Measurements from ENCODE around the gene MRTFA.

MRTFA gene

DNA sequence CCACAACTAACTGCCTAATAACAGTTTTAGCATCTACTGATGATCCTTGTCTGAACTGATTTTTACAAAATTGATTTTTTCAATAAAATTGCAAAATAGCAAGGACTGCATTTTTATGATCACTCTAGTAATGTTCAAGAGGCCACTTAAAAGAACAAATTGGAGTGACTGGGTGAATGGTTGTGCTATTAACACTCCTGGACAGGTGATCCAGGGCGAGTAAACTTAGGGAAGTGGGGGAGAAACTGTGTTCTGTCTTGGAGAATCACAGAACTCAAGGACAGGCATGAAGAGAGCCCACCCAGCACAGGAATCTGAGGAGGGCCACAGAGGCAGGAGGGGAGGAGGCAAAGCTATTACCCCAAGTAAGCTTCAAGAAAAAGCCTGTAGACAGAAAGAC is 190.3 kb downstream of the MRTFA start:
- Histone ChIP-seq H3K9ac (ENCODE audit: low read depth, low read length) (no peak overlapping the region), H3K27ac (ENCODE audit: low read depth, low read length) (no peak overlapping the region), H3K27me3 (ENCODE audit: control insufficient read depth, insufficient read depth, low read length) (no peaks in the 10 kb centered on the region), H3K9me3 (ENCODE audit: control insufficient read depth, insufficient read depth, low read length) (no peaks in the 10 kb centered on the region), H3K36me3 (ENCODE audit: control insufficient read depth, insufficient read depth, low read length) (no peaks in the 10 kb centered on the region), H3K4me1 (ENCODE audit: control insufficient read depth, insufficient read depth, low read length) (peaks cover 11% of the 10 kb centered on the region; the same call in 1 of the 2 replicates), H3K4me3 (ENCODE audit: low read depth, low read length) (no peak overlapping the region)

GRCh38 chr22:40444178-40444831 is 192.2 kb downstream of the MRTFA start:
- no peak overlapping the region for H3K27ac ChIP-seq (ENCODE audit: low read depth, low read length)
- H3K4me3 ChIP-seq (ENCODE audit: low read depth, low read length) = no peak overlapping the region
- no peak overlapping the region for H3K9ac ChIP-seq (ENCODE audit: low read depth, low read length)
- H3K36me3 ChIP-seq (ENCODE audit: control insufficient read depth, insufficient read depth, low read length) = no peaks in the 10 kb centered on the region
- no peaks in the 10 kb centered on the region for H3K9me3 ChIP-seq (ENCODE audit: control insufficient read depth, insufficient read depth, low read length)
- H3K27me3 ChIP-seq (ENCODE audit: control insufficient read depth, insufficient read depth, low read length) = no peaks in the 10 kb centered on the region
- H3K4me1 ChIP-seq (ENCODE audit: control insufficient read depth, insufficient read depth, low read length) = peaks cover 3% of the 10 kb centered on the region; the same call in 1 of the 2 replicates

DNA sequence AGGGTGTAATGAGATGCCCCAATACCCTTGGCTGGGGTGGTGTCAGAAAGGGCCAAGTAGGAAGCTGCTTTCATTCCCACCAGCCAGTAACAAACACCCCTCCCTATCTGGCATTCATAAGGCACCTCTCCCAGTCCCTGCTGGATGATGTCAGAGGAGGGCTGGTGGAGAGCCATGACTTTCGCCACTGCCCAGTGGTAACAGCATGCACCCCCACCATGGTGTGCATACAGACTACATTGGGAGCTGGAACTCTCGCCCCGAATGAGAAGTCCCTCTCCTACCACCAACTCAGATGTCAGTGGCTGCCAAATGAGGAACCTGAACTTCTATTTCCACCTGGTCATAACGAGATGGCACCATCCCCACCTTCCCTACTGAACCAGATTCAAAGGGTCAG is 192.8 kb downstream of the MRTFA start:
- no peaks in the 10 kb centered on the region for H3K36me3 ChIP-seq (ENCODE audit: control insufficient read depth, insufficient read depth, low read length)
- no peaks in the 10 kb centered on the region for H3K27me3 ChIP-seq (ENCODE audit: control insufficient read depth, insufficient read depth, low read length)
- H3K27ac ChIP-seq (ENCODE audit: low read depth, low read length) = no peak overlapping the region

DNA sequence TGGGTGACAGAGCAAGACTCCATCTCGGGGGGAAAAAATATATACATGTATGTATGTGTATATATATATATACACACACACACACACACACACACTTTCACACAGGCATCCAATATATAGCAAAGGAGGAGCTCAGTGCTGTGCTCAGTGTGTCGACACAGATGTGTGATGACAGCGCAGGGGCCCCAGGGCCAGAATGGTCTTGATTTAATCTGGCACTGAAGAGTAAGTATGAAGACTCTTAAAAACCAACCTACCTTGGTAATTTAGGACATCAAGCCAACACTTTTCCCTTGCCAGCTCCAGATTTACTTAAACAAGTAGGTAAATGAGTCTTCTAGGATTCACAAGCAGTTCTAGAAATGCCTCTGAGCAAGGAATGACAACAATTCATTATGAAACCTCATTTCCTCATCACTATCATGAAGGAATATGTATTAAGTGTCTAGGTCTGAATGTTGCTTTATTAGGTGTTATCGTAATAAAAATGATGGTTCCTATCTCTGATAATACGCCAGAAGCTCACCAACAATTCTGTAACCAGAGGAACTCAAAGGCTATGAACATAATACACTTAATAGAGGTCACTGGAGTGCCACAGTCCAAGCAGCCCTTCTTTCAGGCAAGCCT is 194.6 kb downstream of the MRTFA start:
- no peaks in the 10 kb centered on the region for H3K27me3 ChIP-seq (ENCODE audit: control insufficient read depth, insufficient read depth, low read length)
- no peaks in the 10 kb centered on the region for H3K9me3 ChIP-seq (ENCODE audit: control insufficient read depth, insufficient read depth, low read length)
- no peak overlapping the region for H3K27ac ChIP-seq (ENCODE audit: low read depth, low read length)
- H3K4me3 ChIP-seq (ENCODE audit: low read depth, low read length) = no peak overlapping the region
- H3K9ac ChIP-seq (ENCODE audit: low read depth, low read length) = no peak overlapping the region
- peaks cover 4% of the 10 kb centered on the region; the same call in 1 of the 2 replicates for H3K4me1 ChIP-seq (ENCODE audit: control insufficient read depth, insufficient read depth, low read length)
- no peaks in the 10 kb centered on the region for H3K36me3 ChIP-seq (ENCODE audit: control insufficient read depth, insufficient read depth, low read length)

More for the DNA sequence above, 192.8 kb downstream of the MRTFA start:
- H3K9ac ChIP-seq (ENCODE audit: low read depth, low read length) = no peak overlapping the region
- no peak overlapping the region for H3K4me3 ChIP-seq (ENCODE audit: low read depth, low read length)
- no peaks in the 10 kb centered on the region for H3K9me3 ChIP-seq (ENCODE audit: control insufficient read depth, insufficient read depth, low read length)
- H3K4me1 ChIP-seq (ENCODE audit: control insufficient read depth, insufficient read depth, low read length) = no peaks in the 10 kb centered on the region

GRCh38 chr22:40436505-40437431 is 199.8 kb downstream of the MRTFA start:
- H3K36me3 ChIP-seq (ENCODE audit: control insufficient read depth, insufficient read depth, low read length) = 0 out of 2 replicates have a peak, but pooled peaks cover 4% of the 10 kb centered on the region
- no peaks in the 10 kb centered on the region for H3K27me3 ChIP-seq (ENCODE audit: control insufficient read depth, insufficient read depth, low read length)
- H3K4me1 ChIP-seq (ENCODE audit: control insufficient read depth, insufficient read depth, low read length) = peaks cover 4% of the 10 kb centered on the region; the same call in 1 of the 2 replicates
- H3K4me3 ChIP-seq (ENCODE audit: low read depth, low read length) = no peak overlapping the region
- H3K9me3 ChIP-seq (ENCODE audit: control insufficient read depth, insufficient read depth, low read length) = no peaks in the 10 kb centered on the region
- H3K27ac ChIP-seq (ENCODE audit: low read depth, low read length) = no peak overlapping the region
- H3K9ac ChIP-seq (ENCODE audit: low read depth, low read length) = no peak overlapping the region

DNA sequence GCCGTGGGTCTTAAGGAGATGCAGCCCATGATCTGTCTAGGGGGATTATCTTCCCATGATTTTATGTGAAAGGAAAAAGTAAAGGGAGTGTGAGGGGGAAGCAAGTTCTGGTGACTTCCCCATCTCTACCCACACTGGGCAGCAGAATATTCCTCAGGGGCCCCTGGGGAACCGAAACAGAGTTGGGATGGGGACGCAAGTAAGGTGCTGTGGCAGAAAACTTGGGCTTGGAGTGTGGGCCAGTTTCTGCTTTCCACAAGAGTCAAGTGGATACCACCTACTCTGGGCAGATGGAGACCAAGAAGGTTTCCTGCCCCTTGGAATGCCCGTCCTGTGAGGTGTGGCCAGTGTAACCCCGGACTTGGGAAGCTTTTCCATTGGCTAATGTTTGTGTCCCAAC is 201.8 kb downstream of the MRTFA start:
- no peaks in the 10 kb centered on the region for H3K9me3 ChIP-seq (ENCODE audit: control insufficient read depth, insufficient read depth, low read length)
- no peak overlapping the region for H3K9ac ChIP-seq (ENCODE audit: low read depth, low read length)
- peaks cover 4% of the 10 kb centered on the region; the same call in 1 of the 2 replicates for H3K4me1 ChIP-seq (ENCODE audit: control insufficient read depth, insufficient read depth, low read length)
- H3K27me3 ChIP-seq (ENCODE audit: control insufficient read depth, insufficient read depth, low read length) = no peaks in the 10 kb centered on the region
- H3K27ac ChIP-seq (ENCODE audit: low read depth, low read length) = no peak overlapping the region
- no peak overlapping the region for H3K4me3 ChIP-seq (ENCODE audit: low read depth, low read length)
- H3K36me3 ChIP-seq (ENCODE audit: control insufficient read depth, insufficient read depth, low read length) = peaks cover 13% of the 10 kb centered on the region

- Histone ChIP-seq H3K36me3 (ENCODE audit: control insufficient read depth, insufficient read depth, low read length) (peaks cover 19% of the 10 kb centered on the region), H3K9ac (ENCODE audit: low read depth, low read length) (no peak overlapping the region), H3K9me3 (ENCODE audit: control insufficient read depth, insufficient read depth, low read length) (no peaks in the 10 kb centered on the region), H3K4me1 (ENCODE audit: control insufficient read depth, insufficient read depth, low read length) (peaks cover 4% of the 10 kb centered on the region; the same call in 1 of the 2 replicates), H3K27me3 (ENCODE audit: control insufficient read depth, insufficient read depth, low read length) (no peaks in the 10 kb centered on the region), H3K27ac (ENCODE audit: low read depth, low read length) (no peak overlapping the region), H3K4me3 (ENCODE audit: low read depth, low read length) (no peak overlapping the region)
Measured at GRCh38 chr22:40434106-40434505, 202.4 kb downstream of the MRTFA start.

- Histone ChIP-seq H3K9me3 (ENCODE audit: control insufficient read depth, insufficient read depth, low read length) (no peaks in the 10 kb centered on the region), H3K9ac (ENCODE audit: low read depth, low read length) (no peak overlapping the region), H3K4me1 (ENCODE audit: control insufficient read depth, insufficient read depth, low read length) (peaks cover 4% of the 10 kb centered on the region; the same call in 1 of the 2 replicates), H3K4me3 (ENCODE audit: low read depth, low read length) (no peak overlapping the region), H3K27me3 (ENCODE audit: control insufficient read depth, insufficient read depth, low read length) (no peaks in the 10 kb centered on the region), H3K27ac (ENCODE audit: low read depth, low read length) (no peak overlapping the region), H3K36me3 (ENCODE audit: control insufficient read depth, insufficient read depth, low read length) (peaks cover 22% of the 10 kb centered on the region)
Measured at GRCh38 chr22:40433416-40434090, 203.0 kb downstream of the MRTFA start.

- H3K9me3 ChIP-seq (ENCODE audit: control insufficient read depth, insufficient read depth, low read length) = no peaks in the 10 kb centered on the region
- H3K9ac ChIP-seq (ENCODE audit: low read depth, low read length) = no peak overlapping the region
- peaks cover 28% of the 10 kb centered on the region for H3K36me3 ChIP-seq (ENCODE audit: control insufficient read depth, insufficient read depth, low read length)
- peaks cover 4% of the 10 kb centered on the region; the same call in 1 of the 2 replicates for H3K4me1 ChIP-seq (ENCODE audit: control insufficient read depth, insufficient read depth, low read length)
- no peak overlapping the region for H3K27ac ChIP-seq (ENCODE audit: low read depth, low read length)
- H3K4me3 ChIP-seq (ENCODE audit: low read depth, low read length) = no peak overlapping the region
- H3K27me3 ChIP-seq (ENCODE audit: control insufficient read depth, insufficient read depth, low read length) = no peaks in the 10 kb centered on the region
Measured at GRCh38 chr22:40432625-40433024, 203.9 kb downstream of the MRTFA start.

DNA sequence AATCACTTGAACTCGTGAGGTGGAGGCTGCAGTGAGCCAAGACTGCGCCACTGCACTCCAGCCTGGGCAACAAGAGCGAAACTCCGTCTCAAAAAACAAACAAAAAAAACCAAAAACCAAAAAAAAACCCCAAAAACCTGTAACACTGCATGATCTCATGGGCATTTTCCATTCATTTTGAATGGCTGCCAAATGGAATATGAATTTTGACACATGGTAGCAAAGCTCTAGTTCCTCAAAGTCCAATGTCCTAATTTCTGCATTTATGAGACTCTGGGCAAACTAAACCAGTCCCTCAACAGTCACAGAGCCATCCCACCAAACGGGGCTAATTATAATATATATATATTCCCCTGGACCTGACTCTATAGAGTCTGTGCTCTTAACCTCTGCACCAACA is 204.4 kb downstream of the MRTFA start:
- no peaks in the 10 kb centered on the region for H3K9me3 ChIP-seq (ENCODE audit: control insufficient read depth, insufficient read depth, low read length)
- peaks cover 2% of the 10 kb centered on the region; the same call in 1 of the 2 replicates for H3K4me1 ChIP-seq (ENCODE audit: control insufficient read depth, insufficient read depth, low read length)
- H3K27ac ChIP-seq (ENCODE audit: low read depth, low read length) = no peak overlapping the region
- peaks cover 33% of the 10 kb centered on the region for H3K36me3 ChIP-seq (ENCODE audit: control insufficient read depth, insufficient read depth, low read length)
- no peaks in the 10 kb centered on the region for H3K27me3 ChIP-seq (ENCODE audit: control insufficient read depth, insufficient read depth, low read length)
- no peak overlapping the region for H3K4me3 ChIP-seq (ENCODE audit: low read depth, low read length)
- H3K9ac ChIP-seq (ENCODE audit: low read depth, low read length) = no peak overlapping the region

Measured in HUES48 (cell line).